ENCODE measurements around the gene PLCB2.

The PLCB2 gene

GRCh38 chr15:40307421-40308211 is at the start of gene PLCB2:
TSS of gene PLCB2 (minus strand) at chr15:40307935. CDS start at chr15:40307672, 263 bp downstream.
- Mint-ChIP-seq H3K4me3 (peak within 1 kb of the TSS; percentile 95), H3K9me3 (no peaks in the 10 kb centered on the region), H3K4me1 (ENCODE audit: low read depth) (peaks cover 33% of the 10 kb centered on the region), H3K27ac (peak within 1 kb of the TSS; percentile 97), H3K27me3 (ENCODE audit: low read depth) (peaks cover 14% of the 10 kb centered on the region), H3K36me3 (ENCODE audit: low read depth) (peaks cover 12% of the 10 kb centered on the region)
- DNase-seq (ENCODE audit: low spot score) = peak; percentile 69

- Mint-ChIP-seq H3K4me3 (peak overlapping the region; percentile 79), H3K27me3 (ENCODE audit: low read depth) (peaks cover 24% of the 10 kb centered on the region), H3K4me1 (ENCODE audit: low read depth) (peaks cover 6% of the 10 kb centered on the region), H3K36me3 (ENCODE audit: low read depth) (no peaks in the 10 kb centered on the region), H3K9me3 (no peaks in the 10 kb centered on the region), H3K27ac (no peak overlapping the region)
- DNase-seq (ENCODE audit: low spot score) = no peak
These were observed 49.5 kb upstream of the PLCB2 start for GRCh38 chr15:40357246-40357645.

GRCh38 chr15:40355976-40356585 is 48.3 kb upstream of the PLCB2 start:
- DNase-seq (ENCODE audit: low spot score) = no peak
- no peaks in the 10 kb centered on the region for H3K9me3 Mint-ChIP-seq
- H3K27ac Mint-ChIP-seq = no peak overlapping the region
- H3K4me3 Mint-ChIP-seq = no peak overlapping the region
- peaks cover 6% of the 10 kb centered on the region for H3K4me1 Mint-ChIP-seq (ENCODE audit: low read depth)
- H3K36me3 Mint-ChIP-seq (ENCODE audit: low read depth) = no peaks in the 10 kb centered on the region
- peaks cover 28% of the 10 kb centered on the region for H3K27me3 Mint-ChIP-seq (ENCODE audit: low read depth)

- H3K9me3 Mint-ChIP-seq = no peaks in the 10 kb centered on the region
- H3K36me3 Mint-ChIP-seq (ENCODE audit: low read depth) = no peaks in the 10 kb centered on the region
- no peak overlapping the region for H3K4me3 Mint-ChIP-seq
- no peak for DNase-seq (ENCODE audit: low spot score)
- H3K27ac Mint-ChIP-seq = no peak overlapping the region
- peaks cover 29% of the 10 kb centered on the region for H3K27me3 Mint-ChIP-seq (ENCODE audit: low read depth)
- H3K4me1 Mint-ChIP-seq (ENCODE audit: low read depth) = peaks cover 5% of the 10 kb centered on the region
These were observed 46.9 kb upstream of the PLCB2 start for GRCh38 chr15:40354408-40355171.

GRCh38 chr15:40353697-40354096 is 46.0 kb upstream of the PLCB2 start:
- peaks cover 29% of the 10 kb centered on the region for H3K27me3 Mint-ChIP-seq (ENCODE audit: low read depth)
- H3K27ac Mint-ChIP-seq = no peak overlapping the region
- H3K9me3 Mint-ChIP-seq = no peaks in the 10 kb centered on the region
- peaks cover 2% of the 10 kb centered on the region for H3K4me1 Mint-ChIP-seq (ENCODE audit: low read depth)
- no peak for DNase-seq (ENCODE audit: low spot score)
- no peak overlapping the region for H3K4me3 Mint-ChIP-seq
- H3K36me3 Mint-ChIP-seq (ENCODE audit: low read depth) = no peaks in the 10 kb centered on the region

- no peaks in the 10 kb centered on the region for H3K36me3 Mint-ChIP-seq (ENCODE audit: low read depth)
- no peaks in the 10 kb centered on the region for H3K9me3 Mint-ChIP-seq
- H3K4me1 Mint-ChIP-seq (ENCODE audit: low read depth) = no peaks in the 10 kb centered on the region
- H3K4me3 Mint-ChIP-seq = no peak overlapping the region
- DNase-seq (ENCODE audit: low spot score) = no peak
- no peak overlapping the region for H3K27ac Mint-ChIP-seq
- peaks cover 29% of the 10 kb centered on the region for H3K27me3 Mint-ChIP-seq (ENCODE audit: low read depth)
These were observed 44.7 kb upstream of the PLCB2 start for GRCh38 chr15:40352281-40352901.

GRCh38 chr15:40349163-40349562 is 41.4 kb upstream of the PLCB2 start:
- no peak overlapping the region for H3K4me3 Mint-ChIP-seq
- H3K36me3 Mint-ChIP-seq (ENCODE audit: low read depth) = no peaks in the 10 kb centered on the region
- no peaks in the 10 kb centered on the region for H3K9me3 Mint-ChIP-seq
- peaks cover 15% of the 10 kb centered on the region for H3K27me3 Mint-ChIP-seq (ENCODE audit: low read depth)
- no peak overlapping the region for H3K27ac Mint-ChIP-seq
- peaks cover 2% of the 10 kb centered on the region for H3K4me1 Mint-ChIP-seq (ENCODE audit: low read depth)
- no peak for DNase-seq (ENCODE audit: low spot score)

- Mint-ChIP-seq H3K36me3 (ENCODE audit: low read depth) (no peaks in the 10 kb centered on the region), H3K4me3 (no peak overlapping the region), H3K27ac (peak overlapping the region; percentile 2), H3K4me1 (ENCODE audit: low read depth) (peaks cover 2% of the 10 kb centered on the region), H3K9me3 (no peaks in the 10 kb centered on the region), H3K27me3 (ENCODE audit: low read depth) (peaks cover 9% of the 10 kb centered on the region)
- DNase-seq (ENCODE audit: low spot score) = no peak
These were observed 40.7 kb upstream of the PLCB2 start for GRCh38 chr15:40348474-40348870.

GRCh38 chr15:40347559-40348473 is 40.1 kb upstream of the PLCB2 start:
- no peaks in the 10 kb centered on the region for H3K36me3 Mint-ChIP-seq (ENCODE audit: low read depth)
- H3K27me3 Mint-ChIP-seq (ENCODE audit: low read depth) = peaks cover 8% of the 10 kb centered on the region
- DNase-seq (ENCODE audit: low spot score) = no peak
- H3K27ac Mint-ChIP-seq = no peak overlapping the region
- H3K4me3 Mint-ChIP-seq = no peak overlapping the region
- peaks cover 2% of the 10 kb centered on the region for H3K4me1 Mint-ChIP-seq (ENCODE audit: low read depth)
- H3K9me3 Mint-ChIP-seq = no peaks in the 10 kb centered on the region

GRCh38 chr15:40346579-40347558 is 39.1 kb upstream of the PLCB2 start:
- peaks cover 2% of the 10 kb centered on the region for H3K4me1 Mint-ChIP-seq (ENCODE audit: low read depth)
- peaks cover 5% of the 10 kb centered on the region for H3K27me3 Mint-ChIP-seq (ENCODE audit: low read depth)
- H3K36me3 Mint-ChIP-seq (ENCODE audit: low read depth) = no peaks in the 10 kb centered on the region
- peak overlapping the region; percentile 29 for H3K27ac Mint-ChIP-seq
- no peaks in the 10 kb centered on the region for H3K9me3 Mint-ChIP-seq
- H3K4me3 Mint-ChIP-seq = no peak overlapping the region
- no peak for DNase-seq (ENCODE audit: low spot score)

GRCh38 chr15:40345867-40346578 is 38.3 kb upstream of the PLCB2 start:
- Mint-ChIP-seq H3K27ac (no peak overlapping the region), H3K4me3 (no peak overlapping the region), H3K9me3 (no peaks in the 10 kb centered on the region), H3K27me3 (ENCODE audit: low read depth) (peaks cover under 1% of the 10 kb centered on the region), H3K36me3 (ENCODE audit: low read depth) (no peaks in the 10 kb centered on the region), H3K4me1 (ENCODE audit: low read depth) (peaks cover 2% of the 10 kb centered on the region)
- no peak for DNase-seq (ENCODE audit: low spot score)

Data from T-helper 2 cell treated with Interferon-gamma antibody and Interleukin-4, amounts not matched to agents 5 μg/mL and 100 μg/mL, for 36 hours (primary cell).